Mononuclear cell (primary cell): Measurements from ENCODE around the gene POTEM. TPM values are rescaled to one million over a fixed set of nuclear protein-coding genes. Genes with fewer than 3 reads are reported as not detected.
"Not testable (repeated sequence)": the region's sequence is repeated elsewhere in the genome, so short reads cannot be mapped to it uniquely, and the experiment has no call there.

Source experiments
- H3K27me3 ChIP-seq: 2 replicates; pipeline ENCODE4 v1.6.0; 2011; ENCODE audit warnings: low read length, control low read depth; ENCODE audit not compliant: insufficient read depth
- H3K4me1 ChIP-seq: 2 replicates; pipeline ENCODE4 v1.5.1; 2011; ENCODE audit warnings: mild to moderate bottlenecking, low read length, control low read depth; ENCODE audit not compliant: insufficient read depth
- H3K4me3 ChIP-seq: 2 replicates; pipeline ENCODE4 v1.5.1; 2011; ENCODE audit warnings: mild to moderate bottlenecking, low read length, moderate library complexity
- H3K9me3 ChIP-seq: 2 replicates; pipeline ENCODE4 v1.5.1; 2011; ENCODE audit warnings: low read depth, mild to moderate bottlenecking, control low read depth, low read length
- total RNA-seq: library from RNA; depleted of rRNA; stranded (reverse); fragments of >200 nt; gene quantifications from one replicate; pipeline ENCODE4 v1.2.3, GENCODE V29; 2012

The POTEM gene
- total RNA-seq = not detected

GRCh38 chr14:18967134-18967533 is at the start of gene POTEM:
POTEM (plus strand) TSS chr14:18967434; CDS start chr14:18967486, 52 bp downstream.
- not testable (repeated sequence) for H3K4me3 ChIP-seq, H3K4me1 ChIP-seq, H3K9me3 ChIP-seq, H3K27me3 ChIP-seq

DNA sequence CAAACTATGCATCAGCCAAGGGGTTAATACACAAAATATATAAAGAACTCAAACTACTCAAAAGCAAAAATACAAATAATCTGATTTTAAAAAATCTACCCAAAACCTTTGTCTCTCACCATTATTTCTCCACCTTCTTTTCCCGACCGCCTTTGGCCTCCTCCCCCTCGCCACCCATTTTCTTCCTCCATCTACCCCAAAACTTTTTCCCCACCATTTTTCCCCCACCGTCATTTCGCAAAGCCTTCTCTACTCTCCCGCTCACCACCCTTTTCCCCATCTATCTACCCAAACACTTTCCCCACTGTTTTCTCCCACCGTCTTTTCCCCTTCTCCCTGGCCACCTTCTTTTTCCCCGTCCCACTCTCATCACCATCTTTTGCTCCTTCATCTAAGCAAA is 48.9 kb upstream of the POTEM start:
- H3K4me1 ChIP-seq, H3K27me3 ChIP-seq, H3K4me3 ChIP-seq, H3K9me3 ChIP-seq: not testable (repeated sequence)

GRCh38 chr14:18920052-18920451 is 47.2 kb upstream of the POTEM start:
- not testable (repeated sequence) for H3K4me1 ChIP-seq, H3K9me3 ChIP-seq, H3K4me3 ChIP-seq, H3K27me3 ChIP-seq

DNA sequence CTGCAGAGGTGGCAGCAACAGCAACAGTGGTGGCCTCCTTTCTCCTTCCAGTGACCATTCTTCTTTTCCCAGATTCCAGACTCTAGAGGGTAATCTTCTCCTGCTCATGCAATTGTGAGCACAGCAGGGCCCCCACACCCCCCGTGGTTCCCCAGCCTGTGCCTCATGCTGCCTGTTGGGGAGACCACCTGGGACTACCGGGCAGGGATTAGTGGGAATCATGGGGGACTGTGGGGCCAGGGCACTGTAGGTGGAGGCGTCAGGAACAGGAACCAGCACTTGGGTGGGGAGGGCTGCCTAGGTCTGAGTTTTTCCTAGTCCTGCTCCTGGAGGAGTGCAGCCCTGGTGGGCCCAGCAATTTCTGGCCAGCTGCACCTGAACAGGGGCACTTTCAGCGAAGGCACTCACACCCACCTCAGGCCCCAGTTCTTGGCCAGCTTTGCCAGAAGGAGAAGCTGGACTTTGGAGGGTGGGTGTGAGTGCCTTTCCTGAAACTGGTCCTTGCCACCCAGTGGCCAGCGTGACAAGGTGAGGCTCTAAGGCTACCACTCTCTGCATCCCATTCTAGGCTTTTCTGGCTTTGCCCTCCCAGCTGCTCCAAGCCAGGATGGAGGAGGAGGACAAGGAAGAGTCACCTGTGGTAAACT is 46.1 kb upstream of the POTEM start:
- H3K9me3 ChIP-seq, H3K4me3 ChIP-seq, H3K4me1 ChIP-seq, H3K27me3 ChIP-seq: not testable (repeated sequence)

DNA sequence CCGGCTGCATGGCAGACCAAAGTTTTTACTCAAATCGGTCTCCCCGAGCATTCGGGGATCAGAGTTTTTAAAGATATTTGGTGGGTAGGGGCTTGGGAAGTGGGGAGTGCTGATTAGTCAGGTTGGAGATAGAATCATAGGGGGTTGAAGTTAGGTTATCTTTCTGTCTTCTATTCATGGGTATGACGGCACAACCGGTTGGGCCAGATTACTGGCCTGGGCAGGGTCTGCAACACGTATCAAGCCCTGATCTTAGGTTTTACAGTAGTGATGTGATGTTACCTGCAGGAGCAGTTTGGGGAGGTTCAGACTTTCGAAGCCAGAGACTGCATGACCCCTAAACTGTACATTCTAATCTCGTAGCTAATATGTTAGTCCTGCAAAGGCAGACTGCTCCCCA is 30.4 kb upstream of the POTEM start:
- not testable (repeated sequence) for H3K4me3 ChIP-seq, H3K27me3 ChIP-seq, H3K4me1 ChIP-seq, H3K9me3 ChIP-seq

- not testable (repeated sequence) for H3K27me3 ChIP-seq, H3K4me1 ChIP-seq, H3K4me3 ChIP-seq, H3K9me3 ChIP-seq
Measured at GRCh38 chr14:18938733-18939132, 28.5 kb upstream of the POTEM start.

DNA sequence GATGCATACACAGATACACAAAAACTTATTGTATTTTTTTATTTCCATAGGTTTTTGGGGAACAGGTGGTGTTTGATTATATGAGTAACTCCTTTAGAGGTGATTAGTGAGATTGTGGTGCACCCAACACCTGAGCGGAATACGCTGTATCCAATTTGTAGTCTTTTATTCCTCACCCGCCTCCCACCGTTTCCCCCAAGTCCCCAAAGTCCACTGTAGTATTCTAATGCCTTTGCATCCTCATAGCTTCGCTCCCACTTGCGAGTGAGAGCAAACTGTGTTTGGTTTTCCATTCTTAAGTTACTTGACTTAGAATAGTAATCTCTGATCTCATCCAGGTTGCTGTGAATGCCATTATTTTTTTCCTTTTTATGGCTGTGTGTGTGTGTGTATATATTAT is 17.3 kb upstream of the POTEM start:
- H3K4me3 ChIP-seq, H3K4me1 ChIP-seq, H3K27me3 ChIP-seq, H3K9me3 ChIP-seq: not testable (repeated sequence)

- H3K4me3 ChIP-seq, H3K9me3 ChIP-seq, H3K27me3 ChIP-seq, H3K4me1 ChIP-seq: not testable (repeated sequence)
Measured at GRCh38 chr14:18953085-18953484, 14.1 kb upstream of the POTEM start.

- not testable (repeated sequence) for H3K9me3 ChIP-seq, H3K4me1 ChIP-seq, H3K27me3 ChIP-seq, H3K4me3 ChIP-seq
Measured at GRCh38 chr14:18955816-18956215, 11.4 kb upstream of the POTEM start.

DNA sequence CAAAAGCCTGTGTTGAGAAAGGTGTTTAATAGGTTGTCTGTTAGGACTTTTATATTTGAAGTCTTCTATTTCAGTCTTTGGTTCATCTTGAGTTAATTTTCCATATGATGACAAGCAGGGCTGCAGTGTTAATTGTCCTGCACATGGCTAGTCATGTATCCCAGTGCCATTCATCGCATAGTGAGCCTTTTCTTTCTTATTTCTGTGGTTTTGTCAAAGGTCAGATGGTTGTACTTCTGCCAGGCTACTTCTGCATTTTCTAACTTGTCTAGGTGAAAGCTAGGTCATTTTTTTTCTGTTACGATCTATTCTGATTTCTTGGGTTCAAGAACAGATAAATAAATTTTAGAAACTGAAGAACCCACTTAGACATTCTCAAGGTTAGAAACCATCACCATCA is 5.7 kb upstream of the POTEM start:
- H3K27me3 ChIP-seq, H3K9me3 ChIP-seq, H3K4me3 ChIP-seq, H3K4me1 ChIP-seq: not testable (repeated sequence)

GRCh38 chr14:18962143-18962542 is 5.1 kb upstream of the POTEM start:
- H3K4me1 ChIP-seq, H3K27me3 ChIP-seq, H3K4me3 ChIP-seq, H3K9me3 ChIP-seq: not testable (repeated sequence)

- not testable (repeated sequence) for H3K27me3 ChIP-seq, H3K4me1 ChIP-seq, H3K4me3 ChIP-seq, H3K9me3 ChIP-seq
Measured at GRCh38 chr14:18963276-18963675, 4.0 kb upstream of the POTEM start.

DNA sequence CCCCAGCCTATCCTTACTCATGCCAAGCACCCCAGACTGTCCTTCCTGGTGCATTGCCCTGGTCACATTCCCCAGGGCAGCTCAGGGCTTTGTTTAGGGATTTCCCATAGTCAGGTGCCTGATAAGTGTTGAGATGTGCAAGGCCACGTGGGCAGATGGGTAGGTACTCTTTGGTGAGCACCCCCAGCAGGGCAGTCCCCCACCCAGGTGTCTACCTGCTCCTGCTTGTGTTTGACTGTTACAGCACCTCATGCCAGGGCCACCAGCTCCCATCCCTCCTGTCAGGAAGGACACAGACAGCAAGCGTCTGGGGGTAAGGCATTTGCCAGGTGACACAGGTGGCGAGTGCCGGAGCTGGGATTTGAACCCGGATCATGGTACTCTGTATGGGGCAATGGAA is 2.4 kb upstream of the POTEM start:
- not testable (repeated sequence) for H3K4me1 ChIP-seq, H3K4me3 ChIP-seq, H3K27me3 ChIP-seq, H3K9me3 ChIP-seq

DNA sequence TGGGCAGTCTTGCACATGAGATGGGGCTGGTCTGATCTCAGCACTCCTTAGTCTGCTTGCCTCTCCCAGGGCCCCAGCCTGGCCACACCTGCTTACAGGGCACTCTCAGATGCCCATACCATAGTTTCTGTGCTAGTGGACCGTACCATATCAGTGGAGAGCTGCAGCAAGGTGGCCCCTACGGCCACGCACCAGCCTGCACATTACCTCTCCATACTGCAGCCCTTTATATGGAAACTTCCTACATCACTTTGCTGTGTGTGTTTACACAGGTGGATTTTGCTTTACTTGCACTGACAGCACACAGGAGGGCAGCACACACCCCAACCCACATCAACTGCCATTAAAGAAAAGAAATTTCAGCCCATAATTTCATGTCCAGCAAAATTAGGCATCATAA is 35.3 kb downstream of the POTEM start:
- H3K9me3 ChIP-seq, H3K27me3 ChIP-seq, H3K4me3 ChIP-seq, H3K4me1 ChIP-seq: not testable (repeated sequence)

DNA sequence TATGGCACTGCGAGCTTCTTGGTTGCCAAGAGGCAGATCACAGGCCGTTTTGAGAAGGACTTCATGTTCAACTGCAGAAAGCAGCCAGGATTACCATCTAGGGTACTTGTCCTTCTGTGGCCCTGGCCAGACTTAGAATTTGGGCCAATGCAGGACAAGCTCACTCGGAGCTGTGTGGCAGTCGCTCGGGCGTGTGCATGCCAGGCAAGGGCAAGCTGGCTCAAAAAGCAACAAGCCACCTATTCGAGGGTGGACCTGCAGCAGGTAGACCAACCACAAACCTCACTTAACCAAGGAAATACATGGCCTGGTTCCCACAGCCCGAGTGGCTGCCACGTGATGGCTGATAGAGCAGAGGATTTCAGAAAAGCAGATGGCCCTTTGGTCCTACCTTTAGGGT is 39.3 kb downstream of the POTEM start:
- H3K4me1 ChIP-seq = not testable (repeated sequence)

DNA sequence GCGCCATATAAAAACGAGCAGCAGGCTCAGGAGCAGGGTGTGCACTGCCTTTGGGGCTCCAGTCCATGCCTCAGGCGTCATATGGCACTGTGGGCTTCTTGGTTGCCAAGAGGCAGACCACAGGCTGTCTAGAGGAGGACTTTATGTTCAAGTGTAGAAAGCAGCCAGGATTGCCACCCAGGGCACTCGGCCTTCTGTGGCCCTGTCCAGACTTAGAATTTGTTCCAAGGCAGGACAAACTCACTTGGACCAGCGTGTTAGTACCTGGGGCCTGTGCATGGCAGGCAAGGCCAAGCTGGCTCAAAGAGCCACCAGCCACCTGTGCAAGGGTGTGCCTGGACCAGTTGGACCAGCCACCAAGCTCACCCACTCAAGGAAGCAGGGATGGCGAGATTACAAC is 40.4 kb downstream of the POTEM start:
- not testable (repeated sequence) for H3K9me3 ChIP-seq, H3K4me1 ChIP-seq, H3K4me3 ChIP-seq, H3K27me3 ChIP-seq

More for the DNA sequence above, 39.3 kb downstream of the POTEM start:
- not testable (repeated sequence) for H3K4me3 ChIP-seq, H3K9me3 ChIP-seq, H3K27me3 ChIP-seq

DNA sequence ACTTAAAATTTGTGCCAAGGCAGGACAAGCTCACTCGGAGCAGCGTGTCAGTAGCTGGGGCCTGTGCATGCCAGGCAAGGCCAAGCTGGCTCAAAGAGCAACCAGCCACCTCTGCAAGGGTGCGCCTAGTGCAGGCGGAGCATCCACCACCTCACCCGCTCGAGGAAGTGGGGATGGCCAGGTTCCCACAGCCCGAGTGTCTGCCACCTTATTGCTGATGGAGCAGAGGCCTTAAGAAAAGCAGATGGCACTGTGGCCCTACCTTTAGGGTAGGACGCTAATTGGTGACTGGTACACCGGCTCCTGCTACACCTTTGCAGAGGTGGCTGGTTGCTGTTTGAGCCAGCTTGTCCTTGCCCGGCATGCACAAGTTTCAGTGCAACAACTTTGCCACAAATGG is 43.8 kb downstream of the POTEM start:
- not testable (repeated sequence) for H3K9me3 ChIP-seq, H3K27me3 ChIP-seq, H3K4me1 ChIP-seq, H3K4me3 ChIP-seq
